ENCODE measurements around the gene MYOD1. TPM values are rescaled to one million over a fixed set of nuclear protein-coding genes. Genes with fewer than 3 reads are reported as not detected.
A peak's percentile ranks its signal among the peaks of the same experiment; 100 is the strongest.

Gene MYOD1
- polyA plus RNA-seq, 1 donor: 100 TPM

DNA sequence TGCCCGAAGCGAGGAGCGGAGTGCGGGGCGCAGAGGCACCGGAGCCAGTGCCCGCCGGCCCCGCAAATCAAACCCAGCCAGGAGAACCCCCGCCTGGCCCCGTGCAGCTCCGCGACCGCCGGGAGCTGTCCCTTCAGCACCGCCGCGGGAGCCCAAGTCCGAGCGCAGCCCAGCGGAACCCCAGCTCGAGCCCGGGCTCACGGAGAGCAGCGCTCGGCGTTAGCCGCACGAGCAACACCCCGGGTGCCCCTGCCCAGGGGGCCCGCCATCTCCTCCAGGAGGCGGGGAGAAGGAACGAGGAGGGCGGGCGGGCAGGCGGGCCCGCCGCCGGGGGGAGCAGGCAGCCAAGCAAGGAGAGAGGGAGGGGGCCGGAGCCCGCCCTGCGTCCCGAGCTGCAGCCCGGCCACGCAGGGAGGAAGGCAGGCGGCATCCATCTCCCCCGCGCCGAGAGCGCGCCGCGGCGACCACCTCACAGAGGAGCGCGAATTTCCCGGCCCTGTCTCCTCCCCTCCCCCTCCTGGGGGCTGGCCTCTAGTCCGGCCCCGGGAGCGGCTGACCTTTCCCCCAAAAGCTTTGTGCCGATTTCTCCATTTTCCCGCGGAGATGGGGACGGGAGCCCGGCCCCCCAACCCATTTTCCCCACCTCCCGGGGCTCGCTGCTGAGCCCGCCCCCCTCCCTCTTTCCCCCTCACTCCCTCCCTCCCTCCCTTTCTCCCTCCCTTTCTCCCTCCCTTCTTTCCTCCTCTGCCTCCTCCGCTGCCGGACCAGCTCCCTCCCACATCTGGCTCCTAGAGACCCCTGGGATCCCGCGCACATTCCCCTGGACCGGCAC, 15.8 kb downstream of the MYOD1 start:
- peak; percentile 85 for DNase-seq

DNA sequence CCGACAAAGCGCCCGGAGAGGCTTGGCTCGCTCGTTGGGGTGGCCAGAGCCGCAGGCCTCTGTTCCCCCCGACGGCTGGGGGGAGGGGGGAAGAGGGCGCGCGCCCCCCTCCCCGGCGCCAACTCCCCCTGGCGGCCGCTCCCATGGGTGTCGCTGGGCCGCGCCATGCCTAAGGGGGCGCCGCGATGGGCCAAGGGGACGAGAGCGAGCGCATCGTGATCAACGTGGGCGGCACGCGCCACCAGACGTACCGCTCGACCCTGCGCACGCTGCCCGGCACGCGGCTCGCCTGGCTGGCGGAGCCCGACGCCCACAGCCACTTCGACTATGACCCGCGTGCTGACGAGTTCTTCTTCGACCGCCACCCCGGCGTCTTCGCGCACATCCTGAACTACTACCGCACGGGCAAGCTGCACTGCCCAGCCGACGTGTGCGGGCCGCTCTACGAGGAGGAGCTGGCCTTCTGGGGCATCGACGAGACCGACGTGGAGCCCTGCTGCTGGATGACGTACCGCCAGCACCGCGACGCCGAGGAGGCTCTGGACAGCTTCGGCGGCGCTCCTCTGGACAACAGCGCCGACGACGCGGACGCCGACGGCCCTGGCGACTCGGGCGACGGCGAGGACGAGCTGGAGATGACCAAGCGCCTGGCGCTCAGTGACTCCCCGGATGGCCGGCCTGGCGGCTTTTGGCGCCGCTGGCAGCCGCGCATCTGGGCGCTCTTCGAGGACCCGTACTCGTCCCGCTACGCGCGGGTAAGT, 16.6 kb downstream of the MYOD1 start:
- DNase-seq: no peak

DNA sequence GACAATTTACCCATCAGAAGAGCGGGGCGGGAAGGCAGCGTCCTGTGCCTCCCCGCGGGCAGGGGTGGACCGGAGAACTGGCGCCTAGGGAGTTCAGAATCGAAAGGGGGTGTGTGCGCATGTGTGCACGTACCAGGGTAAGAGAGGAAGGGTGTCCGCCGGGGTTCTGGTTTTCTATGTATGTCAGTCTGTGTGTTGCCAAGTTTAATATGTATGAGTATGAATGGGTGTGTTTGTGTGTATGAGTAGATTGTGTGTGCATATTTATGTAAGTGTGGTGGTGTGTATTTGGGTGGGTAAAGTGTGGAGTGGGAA, 17.2 kb downstream of the MYOD1 start:
- DNase-seq: no peak

DNA sequence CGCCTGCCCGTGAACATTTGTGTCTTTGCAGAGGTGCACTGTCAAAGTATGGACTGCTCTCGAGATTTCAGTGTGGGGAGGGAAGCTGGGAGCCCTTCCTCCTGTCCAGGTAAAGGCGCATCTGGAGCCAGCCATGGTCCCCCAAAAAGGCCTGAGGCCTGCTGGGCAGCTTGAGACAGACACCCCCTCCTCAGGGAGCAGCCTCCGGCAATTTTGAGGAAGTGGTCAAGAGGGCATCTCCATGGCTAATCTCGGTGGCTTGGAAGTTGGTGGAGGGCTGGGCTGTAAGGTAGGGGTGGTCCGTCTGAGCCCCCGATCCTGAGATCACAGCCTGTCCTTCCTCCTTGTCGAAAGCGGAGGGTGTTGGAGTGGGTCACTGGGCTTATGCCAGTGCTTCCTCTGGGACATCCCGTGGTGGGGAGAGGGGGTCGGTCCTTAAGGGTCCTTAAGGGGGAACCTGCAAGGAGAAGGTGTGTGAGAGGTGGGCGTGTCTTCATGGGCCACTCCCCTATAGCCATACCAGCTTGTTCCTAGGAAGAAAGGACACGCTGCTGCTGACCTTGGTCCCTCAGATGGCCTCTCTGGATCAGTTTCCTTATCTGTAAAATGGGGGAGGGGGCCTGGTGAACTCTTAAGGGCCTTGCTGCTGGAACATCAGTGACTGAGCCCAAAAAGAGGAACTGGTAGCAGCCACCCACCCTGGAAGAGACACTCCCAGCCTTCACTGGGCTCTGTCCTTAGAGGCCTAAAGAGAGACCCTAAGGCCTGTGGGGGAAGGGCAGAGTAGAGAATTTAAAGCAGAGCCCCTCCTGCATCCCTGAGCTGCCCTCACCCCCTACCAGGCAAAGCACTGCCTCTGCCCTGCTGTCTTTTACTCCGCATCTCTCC, 17.8 kb downstream of the MYOD1 start:
- DNase-seq: no peak

DNA sequence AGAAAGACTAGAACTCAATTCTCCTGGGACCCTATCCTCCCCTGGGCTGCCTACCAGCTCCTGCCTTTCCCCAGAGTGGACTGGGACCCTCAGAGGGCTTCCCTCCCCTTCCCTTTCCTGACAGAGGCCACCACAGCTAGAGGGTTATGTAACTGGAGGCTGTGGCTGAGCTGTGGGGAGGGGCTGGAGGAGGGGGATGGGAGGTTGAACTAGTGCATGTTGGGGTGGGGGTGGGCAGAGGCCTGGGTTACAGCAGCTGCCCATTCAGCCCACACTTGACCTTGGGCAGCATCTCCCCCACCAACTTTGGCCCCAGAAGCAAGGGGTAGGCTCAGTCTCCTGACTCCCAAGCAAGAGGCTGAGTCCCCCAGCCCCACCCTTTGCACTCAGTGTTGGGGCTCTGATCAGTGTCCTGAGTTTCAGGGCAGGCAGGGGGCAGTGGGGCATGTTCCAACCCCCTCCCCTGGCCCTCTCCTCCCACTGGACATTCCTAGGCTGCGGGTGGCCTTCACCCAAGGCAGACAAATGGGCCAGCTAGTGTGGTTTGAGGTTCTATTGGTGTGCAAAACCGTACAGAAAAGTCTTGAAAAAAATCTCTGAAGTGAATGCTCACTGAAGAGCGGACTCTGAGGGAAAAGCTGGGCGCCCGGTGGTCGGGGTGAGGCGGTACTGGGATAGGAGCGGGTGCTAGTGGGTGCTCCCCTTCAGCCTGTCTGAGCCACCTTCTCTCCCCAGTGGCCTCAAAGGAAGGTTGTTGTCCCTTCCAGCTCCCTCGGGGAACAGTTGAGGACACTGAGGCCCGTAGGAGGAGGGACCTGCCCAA, 19.0 kb downstream of the MYOD1 start:
- no peak for DNase-seq

DNA sequence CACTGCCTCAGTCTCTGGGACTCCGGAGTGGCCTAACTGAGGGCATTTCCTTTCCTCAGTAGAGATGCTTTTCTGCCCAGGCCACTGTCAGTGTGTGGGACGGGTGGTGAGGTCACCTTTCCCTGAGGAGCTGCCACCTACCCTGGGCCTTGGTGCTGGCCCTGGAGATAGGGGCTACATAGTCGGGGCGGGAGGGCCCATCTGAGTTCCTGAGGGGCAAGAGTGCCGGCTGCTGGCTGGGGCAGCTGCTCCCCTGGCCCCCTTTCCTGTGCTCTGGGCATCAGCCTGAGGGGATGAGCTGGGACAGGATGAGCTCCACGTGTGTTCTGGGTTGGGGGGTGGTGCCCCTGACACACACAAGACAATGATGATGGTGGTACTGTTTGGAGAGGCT, 20.6 kb downstream of the MYOD1 start:
- DNase-seq: no peak

DNA sequence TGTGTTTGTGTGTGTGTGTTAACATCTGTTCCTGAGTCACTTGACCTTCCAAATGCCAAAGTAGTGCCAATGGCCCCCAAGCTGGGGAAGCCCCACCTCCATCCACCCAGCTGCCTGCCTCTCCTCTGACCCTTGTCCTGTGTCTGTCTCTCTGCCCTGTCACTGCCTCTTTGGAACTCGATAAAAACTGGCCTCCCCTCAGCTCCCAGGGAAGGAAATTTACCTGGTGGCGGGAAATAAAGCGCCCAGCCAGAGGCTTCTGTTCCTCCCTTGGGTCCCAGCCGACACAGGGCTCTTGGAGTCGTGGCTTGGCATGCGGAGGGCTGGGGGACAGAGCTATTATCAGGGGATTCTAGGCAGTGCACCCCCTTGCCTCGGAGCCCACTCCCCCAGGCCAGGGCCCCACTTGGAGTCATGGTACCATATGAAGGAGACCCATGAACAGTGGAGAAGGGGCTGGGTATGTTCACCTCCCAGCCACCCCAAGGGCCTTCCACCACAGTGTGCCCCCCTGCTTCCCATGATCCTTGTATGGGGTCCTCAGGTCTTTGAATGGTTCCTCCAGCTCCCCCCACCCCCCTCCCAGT, 21.4 kb downstream of the MYOD1 start:
- no peak for DNase-seq

DNA sequence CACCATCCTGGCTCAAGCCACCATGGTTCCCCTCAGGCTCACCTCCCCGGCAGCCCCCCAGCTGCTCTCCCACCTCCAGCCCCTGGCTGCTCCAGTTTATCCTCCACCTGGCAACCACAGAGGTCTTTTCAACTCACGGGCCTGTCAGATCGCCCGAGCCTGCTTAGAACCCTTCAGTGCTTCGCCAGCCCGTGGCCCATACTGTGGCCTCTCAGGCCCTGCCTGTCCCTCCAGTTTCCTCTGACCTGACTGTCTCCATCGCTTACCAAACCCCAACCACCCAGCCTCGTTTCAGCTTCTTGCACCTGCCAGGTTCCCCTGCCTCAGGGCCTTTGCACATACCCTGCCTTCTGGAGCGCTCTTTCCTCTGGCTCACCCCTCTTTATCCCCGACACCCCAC, 22.1 kb downstream of the MYOD1 start:
- DNase-seq: no peak

DNA sequence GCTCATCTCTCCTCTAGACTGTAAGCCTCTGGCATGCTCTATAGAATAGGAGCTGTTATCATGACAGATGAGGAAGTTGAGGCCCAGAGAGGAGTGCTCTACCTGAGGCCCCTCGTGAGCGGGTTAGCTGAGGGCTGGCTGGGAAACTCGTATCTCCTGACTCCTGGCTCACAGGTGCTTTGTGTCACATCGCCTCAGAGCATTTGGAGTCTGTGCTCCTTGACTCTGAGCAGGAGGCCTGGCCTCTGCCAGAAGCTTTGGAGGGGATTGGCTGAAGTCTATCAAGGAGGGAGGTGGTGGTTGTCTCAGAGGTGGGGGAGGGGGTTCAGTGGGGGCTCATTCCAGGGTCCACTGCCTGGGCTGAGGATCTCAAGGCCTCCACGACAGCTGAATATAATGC, 22.6 kb downstream of the MYOD1 start:
- no peak for DNase-seq

DNA sequence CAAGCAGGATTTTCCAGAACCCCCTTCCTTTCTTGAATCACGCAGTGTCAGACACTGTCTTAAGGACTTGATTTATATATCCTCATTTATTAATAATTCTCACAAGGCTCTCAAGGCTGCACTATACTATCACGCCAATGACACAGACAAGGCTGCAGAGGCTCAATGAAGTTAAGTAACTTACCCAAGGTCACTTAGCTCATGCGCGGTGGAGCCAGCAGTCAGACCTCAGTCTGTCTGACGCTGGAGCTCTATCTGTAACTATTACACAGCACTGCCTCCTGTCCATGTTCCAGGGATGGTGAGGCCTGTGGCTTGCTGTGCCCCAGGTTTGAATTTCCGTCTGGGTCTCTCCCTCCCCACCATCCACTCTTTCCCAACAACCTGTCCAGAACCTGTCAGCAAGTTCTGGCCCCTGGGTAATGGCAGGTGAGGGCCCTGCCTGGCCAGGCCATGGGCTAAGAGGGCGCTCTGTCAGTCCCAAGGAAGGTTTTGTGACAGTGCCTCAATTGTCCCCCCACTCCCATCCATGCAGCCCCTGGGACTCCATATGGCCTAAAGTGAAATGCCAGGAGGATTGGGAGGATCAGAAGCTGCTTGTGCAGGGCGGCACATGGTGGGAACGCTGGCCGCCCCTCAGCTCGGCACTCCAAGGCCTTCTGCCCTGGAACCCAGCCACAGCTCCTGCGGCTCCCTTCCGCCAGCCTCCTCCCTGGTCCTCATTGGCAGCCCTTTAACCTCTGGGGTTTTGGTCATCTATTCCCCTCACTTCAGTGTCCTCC, 23.8 kb downstream of the MYOD1 start:
- DNase-seq: no peak

DNA sequence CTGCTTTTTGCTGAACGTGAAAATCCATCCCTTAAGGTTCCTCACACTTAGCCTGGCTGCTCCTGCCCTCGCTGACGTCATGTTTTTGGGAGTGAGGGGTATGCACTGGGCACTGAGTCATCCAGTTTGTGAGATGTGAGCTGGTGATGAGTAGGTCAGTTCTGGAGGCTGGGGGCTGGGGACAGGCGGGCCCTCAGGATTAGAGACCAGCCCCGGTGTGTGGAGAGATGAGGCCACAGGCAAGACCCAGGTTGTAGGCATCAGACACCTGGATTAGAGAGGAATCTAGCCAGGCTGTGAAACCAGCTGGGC, 24.4 kb downstream of the MYOD1 start:
- DNase-seq: no peak

DNA sequence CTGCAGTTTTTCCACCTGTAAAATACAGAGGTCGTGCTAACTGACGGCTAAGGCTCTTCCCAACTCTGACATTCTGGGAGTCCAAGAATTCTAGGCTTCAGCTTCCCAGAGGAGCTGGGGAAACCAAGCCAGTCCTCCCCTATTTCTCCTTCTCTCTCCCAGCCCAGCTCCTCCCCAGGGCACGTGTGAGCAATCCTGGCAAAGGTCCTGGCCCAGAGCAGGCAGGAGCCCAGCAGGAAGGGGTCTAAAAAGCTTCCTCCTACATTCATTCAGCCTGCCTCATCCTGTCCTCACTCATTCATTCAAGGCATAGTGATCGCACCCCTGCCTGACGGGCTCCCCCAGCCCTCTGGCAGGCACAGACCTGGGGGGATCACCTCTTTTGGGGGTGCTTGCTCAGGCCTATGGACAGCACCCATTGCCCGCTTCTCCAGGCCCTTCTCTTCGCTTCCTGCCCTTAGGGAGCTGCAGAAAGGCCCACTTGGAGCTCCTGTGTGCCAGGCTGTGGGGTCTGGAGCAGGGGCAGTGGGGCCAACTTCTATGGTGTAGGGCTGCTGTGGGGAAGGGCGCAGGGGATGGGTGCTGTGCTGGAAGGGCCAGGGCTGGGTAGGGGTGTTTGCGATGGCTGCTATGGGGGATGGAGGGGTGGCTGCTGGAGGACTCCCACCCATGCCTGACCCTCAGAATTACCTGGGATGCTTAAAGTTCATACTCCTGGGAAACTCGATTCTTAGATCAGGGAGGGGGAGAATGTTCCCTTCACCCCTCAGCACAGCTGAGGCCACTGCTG, 25.0 kb downstream of the MYOD1 start:
- DNase-seq: no peak

DNA sequence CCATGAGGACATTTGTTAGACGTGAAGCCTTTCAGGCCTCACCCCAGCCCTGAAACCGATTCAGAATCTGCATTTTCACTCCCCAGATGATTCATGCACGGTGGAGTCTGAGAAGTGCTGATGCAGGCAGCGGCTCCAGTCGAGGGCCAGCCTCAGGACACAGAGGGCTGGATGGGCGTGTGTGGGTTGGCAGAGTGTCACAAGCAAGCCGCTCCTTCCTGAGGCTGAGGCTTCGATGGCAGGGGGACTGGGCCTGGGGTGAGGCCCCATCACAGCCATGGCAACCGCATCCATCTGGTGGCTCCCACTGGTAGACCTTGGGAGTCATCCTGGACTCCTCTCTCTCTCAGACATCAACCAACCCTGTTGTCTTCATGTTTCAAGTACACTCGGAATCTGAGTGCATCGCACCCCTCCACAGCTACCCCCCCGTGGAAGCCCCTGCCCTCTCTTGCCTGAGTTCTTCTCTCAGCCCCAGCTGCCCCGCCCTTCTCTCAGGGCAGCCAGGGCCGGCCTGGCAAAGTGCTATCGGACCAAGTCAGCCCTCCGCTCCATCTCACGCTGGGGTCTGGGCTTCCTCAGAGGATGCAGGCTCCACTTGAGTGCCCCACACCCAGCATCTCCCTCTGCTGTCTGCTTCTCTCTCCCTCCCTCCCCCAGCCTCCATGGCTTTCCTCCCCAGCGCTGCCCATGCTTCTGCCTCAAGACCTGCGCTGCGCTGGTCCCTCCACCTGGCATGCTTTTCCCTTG, 25.8 kb downstream of the MYOD1 start:
- no peak for DNase-seq

DNA sequence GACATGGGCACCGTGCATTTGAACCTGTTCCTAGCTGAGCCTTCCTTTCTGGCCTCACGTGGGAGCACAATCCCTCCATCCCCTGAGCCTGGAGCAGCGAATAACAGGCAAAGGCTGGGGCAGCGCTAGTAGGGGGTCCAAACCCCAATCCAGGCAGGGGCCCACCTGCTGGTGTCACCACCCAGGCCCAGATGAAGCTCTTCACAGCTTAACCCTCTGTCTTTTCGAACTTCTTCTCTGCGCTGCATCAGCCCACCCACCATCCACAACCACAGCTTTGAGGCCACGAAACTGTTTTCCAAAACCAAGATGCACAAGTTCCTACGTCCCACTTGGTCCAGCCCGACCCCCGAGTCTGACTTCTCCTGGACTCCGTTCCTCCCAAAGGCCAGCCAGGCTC, 26.7 kb downstream of the MYOD1 start:
- DNase-seq: no peak

DNA sequence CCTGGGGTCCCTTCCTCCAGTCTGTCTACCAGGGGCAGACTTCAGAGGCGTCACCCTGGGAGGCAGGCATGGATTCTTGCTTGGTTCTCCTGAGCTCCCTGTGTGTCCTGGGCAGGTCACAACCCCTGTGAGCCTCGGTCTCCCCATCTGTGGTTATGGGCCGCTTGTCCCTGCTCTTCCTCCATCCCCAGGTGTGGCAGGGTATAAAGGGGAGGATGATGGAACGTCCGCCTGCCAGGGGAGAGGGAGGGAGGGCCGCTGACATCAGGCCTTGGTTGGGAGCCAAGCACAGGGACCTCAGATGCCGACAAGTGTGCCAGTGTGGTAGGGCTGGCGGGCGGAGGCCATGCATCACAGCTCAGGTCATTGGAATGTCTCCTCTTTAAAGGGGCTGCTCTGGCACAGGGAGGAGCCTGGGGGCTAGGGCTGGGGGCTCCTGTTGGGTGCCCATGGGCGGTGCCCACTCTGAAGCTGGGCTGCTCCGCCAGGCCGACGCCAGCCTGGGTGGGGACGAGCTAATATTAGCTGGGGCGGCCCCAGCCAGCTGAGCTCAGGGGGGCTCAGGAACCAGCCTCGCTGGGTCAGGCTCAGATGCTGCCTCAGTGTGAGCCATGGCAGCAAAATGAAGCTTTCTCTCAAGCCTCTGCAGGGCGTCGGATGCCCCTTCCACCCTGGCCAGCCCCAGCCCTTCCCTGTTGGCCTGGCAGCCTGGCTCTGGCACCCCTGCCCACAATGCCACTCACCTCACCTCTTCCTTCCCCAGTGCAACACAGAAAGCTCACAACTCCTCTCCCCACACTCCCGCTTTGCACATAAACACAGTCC, 28.0 kb downstream of the MYOD1 start:
- DNase-seq: no peak

DNA sequence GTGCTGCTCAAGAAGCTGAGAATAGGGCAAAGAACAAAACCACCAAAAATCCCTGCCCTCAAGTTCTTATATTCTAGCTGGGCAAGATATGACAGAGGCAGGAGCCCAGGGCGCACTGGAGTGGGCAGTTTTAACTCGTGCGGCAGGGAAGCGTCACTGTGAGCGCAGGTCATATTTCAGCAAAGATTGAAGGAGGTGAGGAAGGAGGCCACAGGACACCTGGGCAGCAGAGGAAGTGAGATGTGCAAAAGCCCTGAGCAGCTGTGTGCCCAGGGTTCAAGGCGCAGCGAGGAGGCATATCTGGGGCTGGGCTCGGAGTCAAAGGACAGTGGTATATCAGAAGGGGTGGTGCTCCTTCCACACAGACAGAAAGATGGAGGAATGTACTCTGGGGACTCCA, 28.7 kb downstream of the MYOD1 start:
- DNase-seq: no peak

DNA sequence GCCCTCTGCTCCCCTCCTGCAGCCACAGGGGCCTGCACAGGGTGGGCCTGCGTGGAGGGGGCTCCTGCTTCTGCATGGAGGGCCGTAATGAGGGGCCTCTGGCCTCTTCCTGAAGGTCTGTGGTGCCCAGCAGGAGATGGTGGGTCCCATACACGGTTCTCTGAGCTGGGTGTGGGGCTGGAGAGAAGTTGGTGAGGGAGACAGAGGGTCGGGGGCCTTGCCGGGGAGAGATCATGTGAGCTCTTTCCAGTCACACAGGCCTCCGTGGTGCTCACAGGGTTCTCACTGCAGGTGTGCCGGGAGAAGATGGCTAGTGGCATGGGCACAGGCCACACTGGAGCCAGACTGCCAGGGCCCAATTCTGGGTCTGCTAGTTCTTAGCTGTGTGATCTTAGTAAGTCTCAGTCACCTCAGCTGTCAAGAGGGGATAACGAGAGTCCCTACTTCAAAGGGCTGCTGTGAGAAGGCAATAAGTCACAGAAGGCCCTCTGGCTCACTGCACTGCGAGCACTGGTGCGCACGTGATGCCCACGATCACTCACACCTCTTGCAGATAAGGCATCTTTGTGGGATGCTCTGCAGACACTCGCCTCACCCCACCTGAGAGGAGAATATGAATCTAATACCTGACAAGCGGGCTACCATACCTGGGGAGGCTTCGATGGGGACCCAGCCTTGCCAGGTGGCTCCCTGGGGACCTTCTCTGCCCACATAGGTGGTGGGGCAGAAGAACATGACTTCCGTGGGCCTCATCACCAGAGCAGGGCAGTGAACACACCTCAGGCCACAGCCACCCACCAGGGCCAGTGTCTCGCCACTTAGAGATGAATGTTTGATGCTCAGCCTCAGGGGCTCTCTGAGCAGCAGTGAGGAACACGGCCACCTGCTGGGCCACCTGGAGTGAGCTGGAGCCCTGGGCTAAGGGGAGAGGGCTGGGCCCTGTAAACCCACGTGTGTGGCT, 29.7 kb downstream of the MYOD1 start:
- DNase-seq: no peak

All from hindlimb muscle (tissue), 1 donor.